Endodermal cell (in vitro differentiated cells): Measurements from ENCODE around the gene OR1M1. TPM values are rescaled to one million over a fixed set of nuclear protein-coding genes. Genes with fewer than 3 reads are reported as not detected.

Source experiments
- DNase-seq: peaks from one replicate; pipeline ENCODE4 v3.0.0-alpha.2; 2017
- H3K27ac ChIP-seq: 2 replicates; pipeline ENCODE4 v1.5.1; 2013; ENCODE audit warnings: mild to moderate bottlenecking, low read depth, low read length, moderate library complexity
- H3K27me3 ChIP-seq: 2 replicates; pipeline ENCODE4 v1.6.1; 2013; ENCODE audit warnings: mild to moderate bottlenecking, low read length, moderate library complexity; ENCODE audit not compliant: insufficient read depth, control insufficient read depth, poor library complexity, severe bottlenecking
- H3K36me3 ChIP-seq: 2 replicates; pipeline ENCODE4 v1.7.0; 2013; ENCODE audit warnings: mild to moderate bottlenecking, low read length, moderate library complexity; ENCODE audit not compliant: control insufficient read depth, insufficient read depth
- H3K4me1 ChIP-seq: one replicate; pipeline ENCODE4 v1.7.0; 2013; ENCODE audit warnings: low read length; ENCODE audit not compliant: control insufficient read depth, insufficient read depth
- H3K4me3 ChIP-seq: 2 replicates; pipeline ENCODE4 v1.5.1; 2013; ENCODE audit warnings: mild to moderate bottlenecking, low read length, moderate library complexity
- H3K9ac ChIP-seq: 2 replicates; pipeline ENCODE4 v1.6.1; 2013; ENCODE audit warnings: mild to moderate bottlenecking, low read length, moderate library complexity; ENCODE audit not compliant: poor library complexity, severe bottlenecking; ENCODE audit errors: extremely low read depth
- H3K9me3 ChIP-seq: 2 replicates; pipeline ENCODE4 v1.6.1; 2013; ENCODE audit warnings: mild to moderate bottlenecking, low read length, moderate library complexity; ENCODE audit not compliant: control insufficient read depth
- H3K27ac Mint-ChIP-seq: 2 replicates; pipeline ENCODE4 v1.8.0; 2020; ENCODE audit warnings: mixed read lengths
- H3K27me3 Mint-ChIP-seq: 2 replicates; pipeline ENCODE4 v1.8.0; 2021; ENCODE audit warnings: mild to moderate bottlenecking, mixed read lengths; ENCODE audit not compliant: insufficient read depth
- H3K36me3 Mint-ChIP-seq: 2 replicates; pipeline ENCODE4 v1.8.0; 2020; ENCODE audit warnings: low read depth, mixed read lengths
- H3K4me1 Mint-ChIP-seq: 2 replicates; pipeline ENCODE4 v1.8.0; 2020; ENCODE audit warnings: mixed read lengths
- H3K4me3 Mint-ChIP-seq: 2 replicates; pipeline ENCODE4 v1.8.0; 2020; ENCODE audit warnings: mild to moderate bottlenecking, moderate library complexity, mixed read lengths
- H3K9me3 Mint-ChIP-seq: 2 replicates; pipeline ENCODE4 v1.8.0; 2020; ENCODE audit warnings: mild to moderate bottlenecking, mixed read lengths
- CTCF ChIP-seq: fragments of 200-600 bp; sonication (generic); conservative IDR thresholded peaks from 2 replicates; pipeline ENCODE4 v1.5.0; 2021; ENCODE audit warnings: antibody characterized with exemption, mild to moderate bottlenecking
- WGBS, 2 experiments: methylation state at CpG; one replicate each; pipeline versions ENCODE4 v1.1.5 to v1.1.7; 2013; ENCODE audit warnings: missing lambda C conversion rate in 2 of 2, mixed read lengths in 1 of 2; ENCODE audit not compliant: insufficient coverage in 1 of 2, insufficient read length in 1 of 2; 5-methylcytosine and 5-hydroxymethylcytosine counted together
- total RNA-seq, 2 donors: library from RNA; stranded (reverse); fragmentation: NEBNext Ultra II Directional in 1 of 2; extraction: Animal tissue kit (Norgen Biotek cat#: 25700) in 1 of 2; gene quantifications; 2 replicates in 1 of 2; 3 replicates in 1 of 2; pipeline ENCODE4 v1.2.1, GENCODE V29; 2021

OR1M1 gene
- total RNA-seq, 2 donors from 2014 or later: not detected

- no peak within 1 kb of the TSS for H3K9ac ChIP-seq
- no peak for TF ChIP-seq CTCF
- H3K27ac ChIP-seq: no peak within 1 kb of the TSS
- no peaks in the 10 kb centered on the region for H3K27me3 ChIP-seq
- H3K27ac Mint-ChIP-seq: no peak within 1 kb of the TSS
- 71% methylated on average over 2 of the region's 2 CpGs; no CpG with 5 or more reads in 1 of the 2 experiments for WGBS, 2 experiments
- H3K4me3 ChIP-seq: no peak within 1 kb of the TSS
- peaks cover 81% of the 10 kb centered on the region for H3K9me3 Mint-ChIP-seq
- no peaks in the 10 kb centered on the region for H3K27me3 Mint-ChIP-seq
- no peak within 1 kb of the TSS for H3K4me3 Mint-ChIP-seq
- no peaks in the 10 kb centered on the region for H3K4me1 Mint-ChIP-seq
- H3K9me3 ChIP-seq: peaks cover 31% of the 10 kb centered on the region
- no peaks in the 10 kb centered on the region for H3K36me3 Mint-ChIP-seq
- no peak for DNase-seq
- H3K36me3 ChIP-seq: no peaks in the 10 kb centered on the region
- no peaks in the 10 kb centered on the region for H3K4me1 ChIP-seq
Observed at GRCh38 chr19:9115307-9115813, 28.5 kb downstream of the OR1M1 start, which contains the start of gene OR7G1. OR7G1 (minus strand) TSS chr19:9115763; CDS start chr19:9115763, 0 bp downstream.

- Mint-ChIP-seq H3K4me1 (no peaks in the 10 kb centered on the region), H3K27me3 (no peaks in the 10 kb centered on the region), H3K27ac (no peak overlapping the region), H3K9me3 (peaks cover 81% of the 10 kb centered on the region), H3K4me3 (no peak overlapping the region), H3K36me3 (no peaks in the 10 kb centered on the region)
- 58 to 65% methylated on average over 2 to 5 of the region's 5 CpGs for WGBS, 2 experiments
- no peak for DNase-seq
- Histone ChIP-seq H3K4me1 (no peaks in the 10 kb centered on the region), H3K4me3 (no peak overlapping the region), H3K9me3 (peaks cover 33% of the 10 kb centered on the region), H3K9ac (no peak overlapping the region), H3K27ac (no peak overlapping the region), H3K27me3 (no peaks in the 10 kb centered on the region), H3K36me3 (no peaks in the 10 kb centered on the region)
- TF ChIP-seq CTCF: no peak
Observed at GRCh38 chr19:9116547-9116946, 29.7 kb downstream of the OR1M1 start.

GRCh38 chr19:9126900-9127405, 40.1 kb downstream of the OR1M1 start, which contains the start of gene OR7G3:
OR7G3 (minus strand) TSS chr19:9126950; CDS start chr19:9126950, 0 bp downstream.
- H3K27ac Mint-ChIP-seq: no peak within 1 kb of the TSS
- no peaks in the 10 kb centered on the region for H3K36me3 Mint-ChIP-seq
- H3K9me3 ChIP-seq: peaks cover 19% of the 10 kb centered on the region
- no peak within 1 kb of the TSS for H3K9ac ChIP-seq
- DNase-seq: no peak
- TF ChIP-seq CTCF: no peak
- no peaks in the 10 kb centered on the region for H3K27me3 ChIP-seq
- H3K9me3 Mint-ChIP-seq: peaks cover 70% of the 10 kb centered on the region
- H3K4me3 ChIP-seq: no peak within 1 kb of the TSS
- H3K36me3 ChIP-seq: no peaks in the 10 kb centered on the region
- no peak within 1 kb of the TSS for H3K4me3 Mint-ChIP-seq
- H3K4me1 ChIP-seq: no peaks in the 10 kb centered on the region
- 75 to 77% methylated on average over 1 of the region's 1 CpG for WGBS, 2 experiments
- H3K27me3 Mint-ChIP-seq: no peaks in the 10 kb centered on the region
- H3K4me1 Mint-ChIP-seq: no peaks in the 10 kb centered on the region
- no peak within 1 kb of the TSS for H3K27ac ChIP-seq
